Thoracic aorta (tissue), 2 donors: Measurements from ENCODE around the gene SEH1L. TPM values are rescaled to one million over a fixed set of nuclear protein-coding genes. Genes with fewer than 3 reads are reported as not detected.

Experiments
- ATAC-seq: fragments of 150-250 bp; one replicate; pipeline ENCODE4 v1.8.0; 2017; ENCODE audit warnings: low read depth; ENCODE audit not compliant: insufficient number of reproducible peaks, low FRiP score
- DNase-seq: peaks from one replicate; pipeline ENCODE4 v3.0.0-alpha.2; 2020; ENCODE audit warnings: low spot score
- H3K27ac ChIP-seq, 2 donors: fragments of 200-600 bp; sonication (generic); 1 replicate in 1 of 2; 2 replicates in 1 of 2; pipeline ENCODE4 v1.5.1; 2016; ENCODE audit warnings: mild to moderate bottlenecking in 2 of 2, moderate library complexity in 2 of 2
- H3K27me3 ChIP-seq: fragments of 200-600 bp; sonication (generic); replicated peaks from 2 replicates; pipeline ENCODE4 v1.6.0; 2016; ENCODE audit warnings: mild to moderate bottlenecking; ENCODE audit not compliant: insufficient read depth
- H3K36me3 ChIP-seq: fragments of 200-600 bp; sonication (generic); one replicate; pipeline ENCODE4 v1.5.1; 2016
- H3K4me1 ChIP-seq, 2 donors: fragments of 200-600 bp; sonication (generic); 1 replicate in 1 of 2; 2 replicates in 1 of 2; pipeline versions ENCODE4 v1.5.1 to v1.6.0; 2016; ENCODE audit warnings: low read depth in 2 of 2, mild to moderate bottlenecking in 1 of 2; ENCODE audit not compliant: control insufficient read depth in 1 of 2
- H3K4me3 ChIP-seq: fragments of 200-600 bp; sonication (generic); 2 replicates; pipeline ENCODE4 v1.5.1; 2016; ENCODE audit warnings: mild to moderate bottlenecking
- H3K9me3 ChIP-seq: fragments of 200-600 bp; sonication (generic); 2 replicates; pipeline ENCODE4 v1.5.1; 2016
- CTCF ChIP-seq: fragments of 200-600 bp; sonication (generic); IDR thresholded peaks from one replicate; pipeline ENCODE4 v1.5.1; 2019; ENCODE audit warnings: antibody characterized with exemption
- total RNA-seq, 2 donors: library from RNA; depleted of rRNA; stranded (reverse); fragments of >200 nt; gene quantifications; one replicate each; pipeline versions ENCODE4 v1.1.0 to v1.2.3, GENCODE V29; 2016

SEH1L gene
- total RNA-seq, 2 donors from 2014 or later: 26.7 to 61.1 TPM

DNA sequence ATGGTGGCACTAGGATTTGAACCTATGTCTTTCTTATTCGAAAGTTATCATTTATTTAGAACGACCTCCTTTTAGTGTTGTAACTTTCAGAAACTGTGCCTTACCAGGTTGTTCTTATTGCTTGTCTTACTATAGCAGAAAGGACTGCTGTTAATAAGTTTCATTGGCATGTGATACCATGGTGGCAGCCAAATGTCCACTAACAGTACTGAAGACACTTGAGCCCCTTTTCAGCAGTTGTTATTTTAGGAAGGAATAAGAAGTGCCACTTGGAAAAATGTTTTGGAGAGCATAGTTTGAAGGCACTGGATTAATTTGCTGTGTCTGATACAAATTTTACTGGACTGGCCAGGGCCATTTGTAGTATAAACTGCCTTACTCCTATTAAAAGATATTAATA is 81.1 kb downstream of the SEH1L start:
- DNase-seq (no peak), ATAC-seq (no peak)
- Histone ChIP-seq H3K36me3 (peaks cover 20% of the 10 kb centered on the region), H3K27ac (no peak overlapping the region), H3K27me3 (no peaks in the 10 kb centered on the region), H3K4me1 (no peaks in the 10 kb centered on the region), H3K9me3 (no peaks in the 10 kb centered on the region), H3K4me3 (no peak overlapping the region)
- no peak for TF ChIP-seq CTCF

DNA sequence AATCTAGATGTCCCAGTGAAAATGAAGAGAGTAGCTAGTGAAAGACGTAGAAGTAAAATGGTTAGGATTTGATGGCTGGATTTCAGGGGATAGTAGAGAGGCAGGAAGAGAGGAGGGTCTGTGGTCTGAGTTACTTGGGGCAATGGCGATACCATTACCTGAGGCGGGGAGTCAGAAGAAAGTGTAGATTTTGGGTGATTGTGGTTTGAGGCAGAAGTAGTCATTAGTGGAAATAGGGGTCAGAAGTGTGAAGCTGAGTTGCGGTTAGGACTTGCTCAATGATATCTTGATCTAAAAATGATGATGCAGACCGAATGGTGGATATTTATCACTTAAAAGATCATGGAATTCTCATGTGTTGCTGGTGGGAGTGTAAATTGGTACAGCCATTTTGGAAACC is 84.4 kb downstream of the SEH1L start:
- H3K36me3 ChIP-seq: peaks cover 16% of the 10 kb centered on the region
- no peak for TF ChIP-seq CTCF
- H3K27ac ChIP-seq: no peak overlapping the region
- ATAC-seq: no peak
- no peaks in the 10 kb centered on the region for H3K4me1 ChIP-seq
- H3K27me3 ChIP-seq: no peaks in the 10 kb centered on the region
- no peaks in the 10 kb centered on the region for H3K9me3 ChIP-seq
- H3K4me3 ChIP-seq: no peak overlapping the region
- DNase-seq: no peak

GRCh38 chr18:13035249-13035914 is 87.6 kb downstream of the SEH1L start:
- DNase-seq: no peak
- H3K27me3 ChIP-seq: no peaks in the 10 kb centered on the region

DNA sequence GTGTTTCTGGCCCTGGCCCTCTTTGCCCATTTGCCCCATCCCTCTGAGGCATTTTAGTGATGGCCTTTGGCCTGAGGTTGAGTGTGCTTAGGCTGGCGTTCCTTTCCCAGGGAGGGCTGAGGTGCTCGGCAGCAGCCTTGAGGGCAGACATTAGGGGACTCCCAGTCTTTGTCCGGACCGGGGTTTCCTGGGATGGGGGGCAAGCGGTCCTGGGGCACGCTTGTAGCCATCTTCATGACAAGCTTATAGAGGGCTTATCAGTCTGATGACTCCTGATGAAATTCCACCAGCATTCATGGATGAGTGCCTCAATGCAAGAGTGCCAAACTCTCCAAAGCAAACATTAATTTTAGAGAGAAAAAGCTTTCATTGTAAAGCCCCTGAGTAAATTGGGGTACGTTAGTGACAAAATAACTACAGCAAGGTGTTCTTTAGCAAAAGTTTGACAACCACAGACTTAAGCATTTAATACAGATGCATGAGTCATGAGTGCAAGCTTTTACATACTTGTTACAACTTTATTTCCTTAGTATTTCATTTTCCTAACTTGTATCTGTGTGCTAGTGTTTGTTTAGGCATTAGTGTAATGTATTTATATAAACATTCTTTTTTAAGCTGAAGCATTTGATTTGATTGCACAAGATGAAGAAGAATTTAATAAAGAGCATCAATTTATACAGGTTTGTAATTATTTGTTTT is 89.0 kb downstream of the SEH1L start:
- no peaks in the 10 kb centered on the region for H3K9me3 ChIP-seq
- DNase-seq (no peak), ATAC-seq (no peak)
- H3K36me3 ChIP-seq: peaks cover 9% of the 10 kb centered on the region
- H3K27ac ChIP-seq: no peak overlapping the region
- no peak overlapping the region for H3K4me3 ChIP-seq
- no peaks in the 10 kb centered on the region for H3K4me1 ChIP-seq
- no peak for TF ChIP-seq CTCF
- H3K27me3 ChIP-seq: no peaks in the 10 kb centered on the region

More at GRCh38 chr18:13035249-13035914, 87.6 kb downstream of the SEH1L start:
- no peak for TF ChIP-seq CTCF
- Histone ChIP-seq H3K9me3 (no peaks in the 10 kb centered on the region), H3K27ac (no peak overlapping the region), H3K36me3 (peaks cover 9% of the 10 kb centered on the region), H3K4me1 (no peaks in the 10 kb centered on the region), H3K4me3 (no peak overlapping the region)
- no peak for ATAC-seq

Other genes starting within 250 kb of the SEH1L start
- 1 to 10 TPM; 5.2 to 8.3 TPM for gene CEP76, start 245.3 kb upstream of the SEH1L start, total RNA-seq
- 10 to 100 TPM; 64.6 to 65.9 TPM for gene PSMG2, start 245.0 kb upstream of the SEH1L start, total RNA-seq
- 10 to 100 TPM; 29.4 to 62.8 TPM for gene PTPN2, start 63.8 kb upstream of the SEH1L start, total RNA-seq
- gene CEP192, start 43.4 kb downstream of the SEH1L start, total RNA-seq: 10 to 100 TPM; 20.1 to 27.2 TPM